ENCODE measurements around the gene ST7L. TPM values are rescaled to one million over a fixed set of nuclear protein-coding genes. Genes with fewer than 3 reads are reported as not detected.

Gene ST7L
- total and polyA plus RNA-seq, 12 donors: 14.0 to 37.2 (median 22.7) TPM

GRCh38 chr1:112548547-112548946 lies 70.4 kb downstream of the ST7L start:
- Histone ChIP-seq H3K27ac (no peak overlapping the region), H3K4me1 (replicated peaks in 1 of 2) (peaks cover 15 to 18% of the 10 kb centered on the region in 2 donors), H3K36me3 (replicated peaks in 1 of 2) (no peaks in the 10 kb centered on the region), H3K27me3 (no peaks in the 10 kb centered on the region), H3K4me3 (no peak overlapping the region), H3K9me3 (replicated peaks in 1 of 3) (no peaks in the 10 kb centered on the region)
- intact Hi-C loops (cut with DNase I): no loop called here
- TF ChIP-seq CTCF (IDR thresholded peaks at IDR 0.05): no peak
- TF ChIP-seq POLR2A (IDR thresholded peaks at IDR 0.05): no peak
- WGBS, 4 donors: 84 to 88% (median 85%) methylated on average over 3 of the region's 3 CpGs
- no peak for DNase-seq

GRCh38 chr1:112546076-112546475 lies 72.9 kb downstream of the ST7L start:
- DNase-seq: no peak
- 83 to 100% (median 98%) methylated on average over 2 of the region's 2 CpGs for WGBS, 4 donors
- H3K4me1 ChIP-seq (replicated peaks in 1 of 2): peaks cover 15 to 19% of the 10 kb centered on the region in 2 donors
- H3K36me3 ChIP-seq (replicated peaks in 1 of 2): no peaks in the 10 kb centered on the region
- no peak for TF ChIP-seq POLR2A (IDR thresholded peaks at IDR 0.05)
- TF ChIP-seq CTCF (IDR thresholded peaks at IDR 0.05): no peak
- no peak overlapping the region for H3K27ac ChIP-seq
- H3K27me3 ChIP-seq: no peaks in the 10 kb centered on the region
- H3K9me3 ChIP-seq (replicated peaks in 1 of 3): no peaks in the 10 kb centered on the region
- no peak overlapping the region for H3K4me3 ChIP-seq
- intact Hi-C loops (cut with DNase I): no loop called here

- TF ChIP-seq CTCF (IDR thresholded peaks at IDR 0.05) (no peak), POLR2A (IDR thresholded peaks at IDR 0.05) (no peak)
- Histone ChIP-seq H3K9me3 (replicated peaks in 1 of 3) (no peaks in the 10 kb centered on the region), H3K27ac (peak overlapping the region; percentile 53 to 80 (median 73)), H3K27me3 (no peaks in the 10 kb centered on the region), H3K4me3 (no peak overlapping the region), H3K36me3 (replicated peaks in 1 of 2) (no peaks in the 10 kb centered on the region), H3K4me1 (replicated peaks in 1 of 2) (peaks cover 24 to 29% of the 10 kb centered on the region in 2 donors)
- DNase-seq: no peak
- intact Hi-C loops (cut with DNase I): no loop called here
- 45 to 54% (median 50%) methylated on average over 3 of the region's 3 CpGs for WGBS, 4 donors
These were observed 74.2 kb downstream of the ST7L start for GRCh38 chr1:112544751-112545150.

- no peak for TF ChIP-seq CTCF (IDR thresholded peaks at IDR 0.05)
- no peak for TF ChIP-seq POLR2A (IDR thresholded peaks at IDR 0.05)
- DNase-seq: peak in 4 of 7 donors; percentile 23 to 45 (median 40)
- Histone ChIP-seq H3K27ac (peak overlapping the region; percentile 53 to 80 (median 73)), H3K4me1 (replicated peaks in 1 of 2) (peaks cover 24 to 29% of the 10 kb centered on the region in 2 donors), H3K9me3 (replicated peaks in 1 of 3) (no peaks in the 10 kb centered on the region), H3K36me3 (replicated peaks in 1 of 2) (no peaks in the 10 kb centered on the region), H3K27me3 (no peaks in the 10 kb centered on the region), H3K4me3 (no peak overlapping the region)
- intact Hi-C loops (cut with DNase I): no loop called here
- WGBS, 4 donors: 18 to 24% (median 22%) methylated on average over 1 of the region's 1 CpG
These were observed 74.8 kb downstream of the ST7L start for GRCh38 chr1:112544011-112544688.
